Pancreas (tissue), 10 donors: ENCODE measurements around the gene RYR1. TPM values are rescaled to one million over a fixed set of nuclear protein-coding genes. Genes with fewer than 3 reads are reported as not detected.

Source experiments
- ATAC-seq, 4 donors: fragments of 200-7000 bp; cut with Tn5 transposase; one replicate each; pipeline versions ENCODE4 v1.8.0 to v1.9.1; 2020; ENCODE audit warnings: mild to moderate bottlenecking in 4 of 4, moderate library complexity in 4 of 4
- DNase-seq, 6 donors: peaks; one replicate each; pipeline ENCODE4 v3.0.0-alpha.2; 2020
- FAIRE-seq: peaks from 2 replicates; lab custom pipeline; 2012; peaks lifted over from hg19 to GRCh38; lab: Jason Lieb, UNC
- H3K27ac ChIP-seq, 4 donors: fragments of 200-600 bp; sonication (generic); 1 replicate in 3 of 4; 2 replicates in 1 of 4; pipeline versions ENCODE4 v1.5.0 to v1.8.0; 2020
- H3K27me3 ChIP-seq, 4 donors: fragments of 200-600 bp; one replicate each; pipeline ENCODE4 v1.8.0; 2021
- H3K36me3 ChIP-seq, 3 donors: fragments of 200-600 bp; sonication (generic) in 1 of 3; one replicate each; pipeline versions ENCODE4 v1.5.0 to v1.8.0; 2020 to 2021
- H3K4me1 ChIP-seq, 3 donors: fragments of 200-600 bp; one replicate each; pipeline ENCODE4 v1.8.0; 2021
- H3K4me3 ChIP-seq, 4 donors: fragments of 200-600 bp; sonication (generic) in 2 of 4; one replicate each; pipeline versions ENCODE4 v1.5.0 to v1.8.0; 2020 to 2021
- H3K9me3 ChIP-seq, 4 donors: fragments of 200-600 bp; one replicate each; pipeline ENCODE4 v1.8.0; 2021
- WGBS, 2 donors: extraction: QIAGEN DNeasy Blood & Tissue Kit; methylation state at CpG; one replicate each; pipeline ENCODE4 v1.1.7; 2013; 5-methylcytosine and 5-hydroxymethylcytosine counted together
- intact Hi-C, 3 donors: fragments of 100-400 bp; cut with DNase I; formaldehyde crosslinking; loops; one replicate each; pipeline versions ENCODE4 v1.11.1 to v1.14.2; 2022
- polyA plus RNA-seq, 2 donors: library from polyadenylated mRNA; stranded (reverse); fragments of 200-250 nt; gene quantifications; one replicate each; pipeline ENCODE4 v1.2.3, GENCODE V29; 2013
- total RNA-seq, 6 donors: library from RNA; stranded (reverse); fragmentation: NEBNext Ultra II Directional in 4 of 6; extraction: Animal tissue kit (Norgen Biotek cat#: 25700) in 4 of 6; gene quantifications; one replicate each; pipeline versions ENCODE4 v1.2.1 to v1.2.4, GENCODE V29; 2021 to 2023
- TF ChIP-seq, protein P1 (sequence below), 4 donors: fragments of 200-600 bp; sonication (generic) in 3 of 4; IDR thresholded peaks; one replicate each; pipeline versions ENCODE4 v1.5.0 to v1.8.0; 2021; ENCODE audit warnings: antibody characterized with exemption in 4 of 4
- donor health status: healthy with polysubstance abuse.
- donor health status: DM: no; HTN: no; CAD: no; lungs with moderate emphysema.
- donor health status: DM: no; HTN: no; CAD: no.
- donor health status: control.
- donor health status: control.
- donor health status: Bipolar disorder and iron deficiency.
- donor health status: DM: yes; HTN: yes; CAD: no.
- donor health status: DM: no; HTN: no; CAD: no.
- donor health status: DM: no; HTN: no; CAD: no.
- donor health status: DM: yes; HTN: yes; CAD: no.

Gene RYR1
- total and polyA plus RNA-seq, 8 donors = 0.19 to 1.4 (median 0.57) TPM

DNA sequence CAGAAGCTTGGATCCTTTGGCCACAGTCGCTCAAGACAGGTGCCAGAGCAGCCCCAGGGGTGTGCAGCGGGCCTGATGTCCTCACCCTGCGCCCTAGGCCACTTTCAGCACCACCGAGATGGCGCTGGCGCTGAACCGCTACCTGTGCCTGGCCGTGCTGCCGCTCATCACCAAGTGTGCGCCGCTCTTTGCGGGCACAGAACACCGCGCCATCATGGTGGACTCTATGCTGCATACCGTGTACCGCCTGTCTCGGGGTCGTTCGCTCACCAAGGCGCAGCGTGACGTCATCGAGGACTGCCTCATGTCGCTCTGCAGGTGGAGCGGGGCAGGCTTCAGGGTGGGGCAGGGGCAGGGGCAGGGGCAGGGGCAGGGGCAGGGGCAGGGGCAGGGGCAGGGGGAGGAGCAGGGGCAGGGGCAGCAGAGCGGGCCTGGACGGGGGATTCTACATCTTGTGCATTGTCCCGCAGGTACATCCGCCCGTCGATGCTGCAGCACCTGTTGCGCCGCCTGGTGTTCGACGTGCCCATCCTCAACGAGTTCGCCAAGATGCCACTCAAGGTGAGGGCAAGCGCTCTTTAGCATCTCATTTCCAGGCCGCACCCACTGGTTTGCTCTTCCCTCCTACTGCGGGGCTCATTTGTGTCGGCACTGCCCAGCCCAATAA lies 69.1 kb downstream of the RYR1 start:
- H3K27ac ChIP-seq = no peak overlapping the region
- no peak overlapping the region for H3K4me3 ChIP-seq
- TF ChIP-seq, protein P1, sequence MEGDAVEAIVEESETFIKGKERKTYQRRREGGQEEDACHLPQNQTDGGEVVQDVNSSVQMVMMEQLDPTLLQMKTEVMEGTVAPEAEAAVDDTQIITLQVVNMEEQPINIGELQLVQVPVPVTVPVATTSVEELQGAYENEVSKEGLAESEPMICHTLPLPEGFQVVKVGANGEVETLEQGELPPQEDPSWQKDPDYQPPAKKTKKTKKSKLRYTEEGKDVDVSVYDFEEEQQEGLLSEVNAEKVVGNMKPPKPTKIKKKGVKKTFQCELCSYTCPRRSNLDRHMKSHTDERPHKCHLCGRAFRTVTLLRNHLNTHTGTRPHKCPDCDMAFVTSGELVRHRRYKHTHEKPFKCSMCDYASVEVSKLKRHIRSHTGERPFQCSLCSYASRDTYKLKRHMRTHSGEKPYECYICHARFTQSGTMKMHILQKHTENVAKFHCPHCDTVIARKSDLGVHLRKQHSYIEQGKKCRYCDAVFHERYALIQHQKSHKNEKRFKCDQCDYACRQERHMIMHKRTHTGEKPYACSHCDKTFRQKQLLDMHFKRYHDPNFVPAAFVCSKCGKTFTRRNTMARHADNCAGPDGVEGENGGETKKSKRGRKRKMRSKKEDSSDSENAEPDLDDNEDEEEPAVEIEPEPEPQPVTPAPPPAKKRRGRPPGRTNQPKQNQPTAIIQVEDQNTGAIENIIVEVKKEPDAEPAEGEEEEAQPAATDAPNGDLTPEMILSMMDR (IDR thresholded peaks at IDR 0.05) = no peak
- DNase-seq (no peak), FAIRE-seq (no peak), ATAC-seq (no peak)
- no peaks in the 10 kb centered on the region for H3K36me3 ChIP-seq
- H3K27me3 ChIP-seq = no peaks in the 10 kb centered on the region
- H3K9me3 ChIP-seq = no peaks in the 10 kb centered on the region
- H3K4me1 ChIP-seq = no peaks in the 10 kb centered on the region
- WGBS, 2 donors = 86 to 92% methylated on average over 37 to 41 of the region's 41 CpGs
- intact Hi-C loops = no loop called here

DNA sequence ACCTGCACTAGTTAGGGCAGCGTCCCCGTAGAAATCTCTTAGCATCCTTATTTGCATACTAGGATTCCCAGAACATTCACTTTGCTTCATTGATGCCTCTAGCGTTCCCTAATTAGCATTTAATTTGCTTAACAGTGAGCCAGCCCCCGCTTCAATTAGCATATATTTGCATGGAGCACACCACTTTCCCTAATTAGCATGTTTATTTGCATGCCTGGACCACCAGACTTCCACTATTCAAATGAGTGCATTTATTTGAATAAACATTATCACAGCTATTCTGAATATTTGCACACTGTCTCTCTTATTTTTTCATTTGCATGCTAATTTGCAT lies 69.6 kb downstream of the RYR1 start:
- no peak for ATAC-seq
- no peaks in the 10 kb centered on the region for H3K9me3 ChIP-seq
- no peak overlapping the region for H3K4me3 ChIP-seq
- H3K36me3 ChIP-seq = no peaks in the 10 kb centered on the region
- H3K27me3 ChIP-seq = no peaks in the 10 kb centered on the region
- WGBS, 2 donors = 67 to 72% methylated on average over 4 of the region's 4 CpGs
- TF ChIP-seq, protein P1 (IDR thresholded peaks at IDR 0.05) = no peak
- intact Hi-C loops = no loop called here
- no peak for FAIRE-seq
- H3K4me1 ChIP-seq = no peaks in the 10 kb centered on the region
- no peak for DNase-seq
- no peak overlapping the region for H3K27ac ChIP-seq

DNA sequence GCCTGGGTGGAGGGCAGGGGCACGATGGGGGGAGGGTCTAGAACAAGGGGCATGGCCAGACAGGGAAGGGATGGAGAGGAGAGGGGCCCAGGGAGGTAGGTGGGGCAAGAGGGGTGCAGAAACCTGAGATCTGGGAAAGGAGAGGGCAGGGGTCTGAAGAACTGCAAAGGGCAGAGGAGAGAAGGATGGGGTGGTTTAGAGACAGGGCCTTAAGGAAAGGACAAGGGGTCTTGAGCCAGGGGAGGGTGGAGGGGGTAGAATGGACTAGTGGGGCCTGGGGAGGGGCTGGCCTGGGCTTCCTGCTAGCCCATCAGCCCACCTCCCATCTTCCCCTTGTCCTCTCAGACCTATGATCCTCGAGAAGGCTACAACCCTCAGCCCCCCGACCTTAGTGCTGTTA lies 72.5 kb downstream of the RYR1 start:
- TF ChIP-seq, protein P1 (IDR thresholded peaks at IDR 0.05) = no peak
- FAIRE-seq (no peak), DNase-seq (no peak), ATAC-seq (no peak)
- intact Hi-C loops = no loop called here
- H3K36me3 ChIP-seq = no peaks in the 10 kb centered on the region
- no peak overlapping the region for H3K4me3 ChIP-seq
- no peaks in the 10 kb centered on the region for H3K9me3 ChIP-seq
- 44 to 66% methylated on average over 3 of the region's 3 CpGs for WGBS, 2 donors
- H3K27me3 ChIP-seq = no peaks in the 10 kb centered on the region
- no peaks in the 10 kb centered on the region for H3K4me1 ChIP-seq
- no peak overlapping the region for H3K27ac ChIP-seq

DNA sequence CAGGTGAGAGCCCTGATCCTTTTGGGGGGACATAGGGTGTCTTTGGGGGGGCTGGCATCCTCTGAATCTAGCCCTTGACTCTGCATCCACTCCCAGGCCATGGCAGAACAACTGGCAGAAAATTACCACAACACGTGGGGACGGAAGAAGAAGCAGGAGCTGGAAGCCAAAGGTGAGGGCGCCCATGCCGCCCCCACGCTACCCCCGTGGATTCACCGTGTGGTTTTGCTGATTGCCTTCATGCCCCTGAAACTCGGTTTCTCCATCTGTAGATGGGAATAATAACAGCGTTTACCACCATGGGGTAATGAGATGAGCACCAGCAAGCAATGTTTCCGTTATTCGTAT lies 72.9 kb downstream of the RYR1 start:
- H3K36me3 ChIP-seq = no peaks in the 10 kb centered on the region
- FAIRE-seq (no peak), DNase-seq (no peak), ATAC-seq (no peak)
- 74 to 81% methylated on average over 11 of the region's 11 CpGs for WGBS, 2 donors
- TF ChIP-seq, protein P1 (IDR thresholded peaks at IDR 0.05) = no peak
- no peak overlapping the region for H3K4me3 ChIP-seq
- no peaks in the 10 kb centered on the region for H3K9me3 ChIP-seq
- H3K27me3 ChIP-seq = no peaks in the 10 kb centered on the region
- no peak overlapping the region for H3K27ac ChIP-seq
- no peaks in the 10 kb centered on the region for H3K4me1 ChIP-seq
- intact Hi-C loops = no loop called here

GRCh38 chr19:38506723-38507550 lies 73.4 kb downstream of the RYR1 start:
- intact Hi-C loops = no loop called here
- Histone ChIP-seq H3K9me3 (no peaks in the 10 kb centered on the region), H3K27ac (no peak overlapping the region), H3K36me3 (no peaks in the 10 kb centered on the region), H3K4me3 (no peak overlapping the region), H3K27me3 (no peaks in the 10 kb centered on the region), H3K4me1 (no peaks in the 10 kb centered on the region)
- 19 to 27% methylated on average over 34 to 35 of the region's 35 CpGs for WGBS, 2 donors
- FAIRE-seq = no peak
- TF ChIP-seq, protein P1 (IDR thresholded peaks at IDR 0.05) = no peak
- peak in 5 of 6 donors; percentile 82 to 98 (median 91) for DNase-seq
- peak; percentile 59 to 95 (median 92) for ATAC-seq
